GM21381 (cell line): ENCODE measurements around the gene KCTD6.
"Not testable (repeated sequence)": the region's sequence is repeated elsewhere in the genome, so short reads cannot be mapped to it uniquely, and the experiment has no call there.

Experiments
- ATAC-seq: cut with Tn5 transposase; IDR thresholded peaks from one replicate; pipeline ENCODE4 v1.9.1; 2021; ENCODE audit warnings: mild to moderate bottlenecking, moderate library complexity; ENCODE audit not compliant: unreplicated experiment

The KCTD6 gene

GRCh38 chr3:58522759-58523425 is 31.0 kb downstream of the KCTD6 start:
- no peak for ATAC-seq

GRCh38 chr3:58524326-58524888 is 32.5 kb downstream of the KCTD6 start:
- ATAC-seq: no peak

GRCh38 chr3:58526515-58526957 is 34.6 kb downstream of the KCTD6 start:
- ATAC-seq: no peak

- ATAC-seq: not testable (repeated sequence)
Observed at GRCh38 chr3:58527440-58527839, 35.5 kb downstream of the KCTD6 start.

- ATAC-seq: no peak
Observed at GRCh38 chr3:58528629-58529028, 36.7 kb downstream of the KCTD6 start.

- ATAC-seq: no peak
Observed at GRCh38 chr3:58529516-58530353, 37.8 kb downstream of the KCTD6 start.

- ATAC-seq: no peak
Observed at GRCh38 chr3:58530354-58530865, 38.5 kb downstream of the KCTD6 start.

- no peak for ATAC-seq
Observed at GRCh38 chr3:58531555-58531954, 39.7 kb downstream of the KCTD6 start.

- ATAC-seq: no peak
Observed at GRCh38 chr3:58531956-58532355, 40.1 kb downstream of the KCTD6 start.

GRCh38 chr3:58532794-58533220 is 40.9 kb downstream of the KCTD6 start:
- ATAC-seq: peak; percentile 87

- no peak for ATAC-seq
Observed at GRCh38 chr3:58534592-58535494, 42.9 kb downstream of the KCTD6 start.

- ATAC-seq: no peak
Observed at GRCh38 chr3:58535531-58536500, 43.9 kb downstream of the KCTD6 start.

- ATAC-seq: no peak
Observed at GRCh38 chr3:58536501-58537411, 44.9 kb downstream of the KCTD6 start, which contains the start of gene ACOX2. TSS of gene ACOX2 (minus strand) at chr3:58537190. CDS start at chr3:58535106, 2,084 bp downstream.

- ATAC-seq: no peak
Observed at GRCh38 chr3:58537412-58538301, 45.8 kb downstream of the KCTD6 start.

- ATAC-seq: no peak
Observed at GRCh38 chr3:58539626-58540025, 47.7 kb downstream of the KCTD6 start.

- no peak for ATAC-seq
Observed at GRCh38 chr3:58540176-58540858, 48.4 kb downstream of the KCTD6 start.

- no peak for ATAC-seq
Observed at GRCh38 chr3:58544541-58544940, 52.6 kb downstream of the KCTD6 start.
